GF-D8 (cell line): Measurements from ENCODE around the gene PLXNC1.
A peak's percentile ranks its signal among the peaks of the same experiment; 100 is the strongest.

Experiments
- DNase-seq: peaks from one replicate; lab custom pipeline; 2025; lab: John Stamatoyannopoulos, UW

Gene PLXNC1

GRCh38 chr12:94180558-94181296, 32.4 kb downstream of the PLXNC1 start:
- DNase-seq = peak; percentile 79

- DNase-seq = no peak
Measured at GRCh38 chr12:94182986-94183707, 34.8 kb downstream of the PLXNC1 start.

DNA sequence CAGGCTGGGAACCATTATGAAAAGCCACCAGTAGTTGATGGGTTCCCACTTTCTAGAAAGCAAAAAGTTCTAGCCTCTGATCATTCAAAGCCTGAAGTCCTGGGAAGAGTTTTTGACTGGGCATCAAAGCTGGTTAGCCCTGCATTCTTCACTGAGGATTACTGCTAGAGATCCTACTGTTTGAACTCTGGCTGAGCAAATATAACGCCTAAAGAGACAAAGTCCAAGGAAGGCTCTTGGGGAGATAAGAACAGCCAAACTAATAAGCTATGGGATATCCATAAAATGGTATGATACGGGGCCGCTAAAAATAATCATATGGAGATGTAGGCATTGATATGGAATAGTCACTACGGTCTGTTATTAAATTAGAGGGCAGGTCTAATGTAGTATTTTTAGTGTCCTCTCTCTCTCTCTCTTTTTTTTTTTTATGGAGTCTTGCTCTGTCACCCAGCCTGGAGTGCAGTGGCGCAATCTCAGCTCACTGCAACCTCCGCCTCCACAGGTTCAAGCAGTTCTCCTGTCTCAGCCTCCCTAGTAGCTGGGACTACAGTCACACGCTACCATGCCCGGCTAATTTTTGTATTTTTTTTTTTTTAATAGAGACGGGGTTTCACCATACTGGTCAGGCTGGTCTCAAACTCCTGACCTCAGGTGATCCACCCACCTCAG, 35.5 kb downstream of the PLXNC1 start:
- DNase-seq = no peak

DNA sequence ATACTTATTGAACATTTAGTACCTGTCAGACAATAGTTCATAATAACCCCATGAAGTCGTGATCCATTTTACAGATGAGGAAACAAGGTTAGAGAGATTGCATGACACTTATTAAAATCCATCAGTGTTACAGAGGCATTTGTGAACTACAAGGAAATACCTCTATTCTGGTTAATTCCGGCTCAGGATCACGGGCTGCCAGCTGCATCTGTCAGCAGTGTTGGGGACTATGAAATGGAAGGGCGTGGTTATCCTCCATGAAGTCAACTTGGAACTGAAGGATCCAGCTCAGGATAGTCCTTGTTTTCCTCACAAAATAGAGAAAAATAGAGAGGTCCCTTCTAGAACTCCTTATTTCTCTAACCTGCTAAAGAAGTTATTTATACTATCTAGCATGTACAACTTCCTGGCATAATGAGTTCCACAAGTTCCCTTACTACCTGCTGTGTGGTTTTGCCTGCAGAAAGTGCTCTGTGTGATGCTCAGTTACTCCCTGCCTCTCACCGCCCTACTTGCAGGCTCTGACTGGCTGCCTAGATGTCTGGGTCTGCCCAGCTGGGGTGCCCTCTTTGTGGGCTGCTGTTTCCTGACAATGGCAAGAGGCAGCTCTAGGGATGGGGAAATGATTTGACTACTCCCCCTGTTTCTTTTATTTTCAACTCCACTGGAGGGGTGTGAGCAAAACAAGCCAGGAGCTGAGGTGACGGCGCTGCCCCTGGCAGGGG, 36.8 kb downstream of the PLXNC1 start:
- DNase-seq = no peak

GRCh38 chr12:94185801-94186200, 37.4 kb downstream of the PLXNC1 start:
- DNase-seq = no peak

DNA sequence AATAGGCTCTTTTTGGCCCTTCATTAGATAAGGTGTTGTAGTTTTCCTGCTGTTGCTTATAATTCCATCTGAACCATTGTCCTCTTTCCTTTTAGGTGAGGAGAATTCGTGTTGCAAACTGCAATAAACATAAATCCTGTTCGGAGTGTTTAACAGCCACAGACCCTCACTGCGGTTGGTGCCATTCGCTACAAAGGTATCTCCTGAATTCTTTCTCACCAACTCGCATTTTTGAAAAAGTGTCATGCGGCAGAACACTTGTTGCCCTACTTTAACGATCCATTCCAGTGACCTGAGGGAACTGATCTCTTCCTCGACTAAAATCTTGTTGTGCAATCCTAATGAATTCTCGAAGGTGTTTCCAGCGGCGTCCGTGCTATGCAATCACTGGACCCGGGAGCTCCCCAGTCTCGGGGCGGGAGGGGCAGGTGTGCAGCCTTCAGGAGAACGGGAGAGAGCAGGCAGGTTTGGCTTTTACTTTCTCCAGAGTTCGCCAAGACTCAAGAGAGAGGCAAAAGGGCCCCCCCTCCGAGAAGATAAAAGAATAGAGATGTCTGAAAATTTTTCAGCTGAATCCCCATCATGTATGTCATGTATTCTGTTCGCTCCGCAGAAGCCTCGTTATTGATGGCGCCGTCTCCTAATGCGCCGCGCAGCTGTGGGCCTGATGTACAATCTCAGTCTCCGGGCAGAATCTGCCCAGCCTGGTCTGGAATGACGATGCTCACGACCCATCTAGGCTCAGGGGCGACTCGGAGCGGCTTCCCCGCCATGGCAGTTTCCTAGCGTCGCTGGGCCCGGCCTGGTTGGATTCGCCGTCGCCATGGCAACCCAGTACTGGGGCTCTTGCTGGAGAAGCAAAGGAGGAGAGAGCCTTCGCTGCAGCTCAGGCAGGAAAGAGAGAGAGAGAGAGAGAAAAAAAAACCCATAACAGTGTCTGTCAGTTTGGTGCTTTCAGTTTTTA, 38.2 kb downstream of the PLXNC1 start:
- no peak for DNase-seq

GRCh38 chr12:94187361-94187760, 39.0 kb downstream of the PLXNC1 start:
- DNase-seq = no peak

DNA sequence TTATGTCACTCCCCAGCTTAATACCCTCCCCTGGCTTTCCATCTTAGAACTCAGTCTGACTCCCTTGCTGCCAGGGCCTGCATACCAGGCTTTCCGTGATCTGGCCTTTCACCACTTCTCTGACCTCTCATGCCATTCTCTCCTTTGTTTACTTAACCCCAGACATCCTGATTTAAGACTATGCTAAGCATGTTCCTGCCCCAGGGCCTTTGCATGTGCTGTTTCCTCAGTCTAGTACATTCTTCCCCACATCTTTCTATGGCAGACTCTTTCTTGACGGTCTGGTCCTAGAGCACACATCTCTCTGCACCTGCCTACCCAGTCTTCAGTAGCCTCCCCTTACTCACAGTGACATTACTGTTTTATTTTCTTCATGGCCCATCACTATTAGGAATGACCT, 42.2 kb downstream of the PLXNC1 start:
- no peak for DNase-seq

GRCh38 chr12:94191023-94191422, 42.6 kb downstream of the PLXNC1 start:
- no peak for DNase-seq

DNA sequence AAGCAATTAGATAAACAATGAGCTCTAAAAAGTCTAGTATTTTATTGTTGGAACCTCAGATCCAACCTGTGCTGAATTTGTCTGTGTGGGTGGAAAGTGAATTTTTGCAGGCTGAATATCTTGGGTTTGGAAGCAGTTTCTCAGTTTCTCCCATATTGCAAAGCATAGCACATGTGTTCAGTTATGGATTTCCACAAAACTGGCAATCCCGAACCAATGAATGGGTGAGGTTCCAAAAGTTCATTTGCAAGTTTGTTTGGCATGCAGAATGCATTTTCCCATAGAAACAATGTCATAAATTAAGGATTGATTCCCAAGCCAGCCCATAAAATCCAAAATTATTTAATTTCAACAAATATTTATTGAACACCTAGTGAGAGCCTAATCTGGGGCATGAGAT, 43.4 kb downstream of the PLXNC1 start:
- no peak for DNase-seq

- no peak for DNase-seq
Measured at GRCh38 chr12:94192506-94192905, 44.1 kb downstream of the PLXNC1 start.

GRCh38 chr12:94193168-94193567, 44.8 kb downstream of the PLXNC1 start:
- DNase-seq = no peak

DNA sequence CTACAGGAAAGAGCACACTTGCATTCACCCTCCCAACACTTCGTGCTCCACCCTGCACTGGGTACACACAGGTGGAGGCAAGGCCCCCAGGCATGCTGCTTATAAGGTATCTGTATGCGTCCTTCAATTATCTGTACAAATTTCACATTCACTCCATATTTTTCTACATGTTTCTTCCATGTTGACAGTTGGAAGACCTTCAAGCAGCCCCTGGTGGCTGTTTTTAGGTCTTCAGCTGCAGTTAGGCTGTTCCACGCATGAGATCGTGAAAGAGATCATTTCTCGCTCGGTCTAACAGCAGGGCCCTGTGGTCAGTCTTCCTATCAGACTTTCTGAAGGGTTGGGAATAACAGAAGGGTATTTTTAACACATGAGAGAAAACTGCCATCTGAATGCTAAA, 47.1 kb downstream of the PLXNC1 start:
- no peak for DNase-seq

DNA sequence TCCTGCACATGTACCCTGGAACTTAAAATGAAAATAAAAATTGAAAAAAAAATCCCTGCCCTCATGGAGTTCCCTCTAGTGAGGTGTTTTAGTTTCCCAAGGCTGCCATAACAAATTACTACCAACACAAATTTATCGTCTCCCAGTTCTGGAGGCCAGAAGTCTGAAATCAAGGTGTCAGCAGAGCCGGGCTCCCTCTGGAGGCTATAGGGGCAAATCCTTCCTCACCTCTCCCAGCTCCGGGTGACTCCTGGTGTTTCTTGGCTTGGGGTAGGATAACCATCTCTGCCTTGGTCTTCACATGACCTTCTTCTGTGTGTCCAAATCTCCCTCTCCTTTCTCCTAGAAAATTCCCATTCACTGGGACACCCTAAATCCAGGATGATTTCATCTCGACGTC, 50.1 kb downstream of the PLXNC1 start:
- DNase-seq = no peak

DNA sequence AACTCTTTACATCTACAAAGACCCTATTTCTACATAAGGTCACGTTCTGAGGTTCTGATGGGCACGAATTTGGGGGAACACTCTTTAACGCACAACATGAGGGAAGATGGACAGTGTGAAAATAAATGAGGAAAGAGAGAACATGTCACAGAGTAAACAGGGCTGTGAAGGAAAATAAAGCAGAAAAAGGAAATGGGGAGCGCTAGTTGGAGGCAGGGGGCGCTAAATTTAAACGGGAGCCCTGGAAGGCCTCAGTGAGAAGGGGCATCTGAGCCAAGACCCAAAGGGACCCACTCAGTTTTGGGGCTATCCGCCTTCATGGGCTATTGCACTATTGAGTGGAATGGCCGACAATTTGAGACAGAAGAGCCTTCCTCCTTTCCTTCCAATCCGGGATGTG, 50.5 kb downstream of the PLXNC1 start:
- DNase-seq = no peak

DNA sequence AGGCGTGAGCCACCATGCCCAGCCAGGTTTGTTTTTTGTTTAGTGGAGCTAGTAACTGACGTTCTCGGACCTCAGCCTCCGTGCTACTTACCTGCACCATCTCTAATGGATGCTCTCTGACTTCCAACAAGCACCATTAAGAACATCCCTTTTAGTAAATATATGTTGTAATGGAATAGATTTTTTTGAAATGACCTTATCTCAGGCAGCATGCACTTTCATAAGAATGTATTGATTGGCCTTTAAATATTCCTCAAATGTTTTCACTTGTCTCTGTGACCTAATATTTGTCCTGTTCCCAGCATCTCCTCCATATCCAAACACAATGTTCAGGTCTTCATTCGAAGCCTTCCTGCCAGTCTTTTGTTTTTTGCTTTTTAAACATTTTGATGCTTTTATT, 51.7 kb downstream of the PLXNC1 start:
- no peak for DNase-seq

GRCh38 chr12:94200695-94201094, 52.3 kb downstream of the PLXNC1 start:
- DNase-seq = no peak

DNA sequence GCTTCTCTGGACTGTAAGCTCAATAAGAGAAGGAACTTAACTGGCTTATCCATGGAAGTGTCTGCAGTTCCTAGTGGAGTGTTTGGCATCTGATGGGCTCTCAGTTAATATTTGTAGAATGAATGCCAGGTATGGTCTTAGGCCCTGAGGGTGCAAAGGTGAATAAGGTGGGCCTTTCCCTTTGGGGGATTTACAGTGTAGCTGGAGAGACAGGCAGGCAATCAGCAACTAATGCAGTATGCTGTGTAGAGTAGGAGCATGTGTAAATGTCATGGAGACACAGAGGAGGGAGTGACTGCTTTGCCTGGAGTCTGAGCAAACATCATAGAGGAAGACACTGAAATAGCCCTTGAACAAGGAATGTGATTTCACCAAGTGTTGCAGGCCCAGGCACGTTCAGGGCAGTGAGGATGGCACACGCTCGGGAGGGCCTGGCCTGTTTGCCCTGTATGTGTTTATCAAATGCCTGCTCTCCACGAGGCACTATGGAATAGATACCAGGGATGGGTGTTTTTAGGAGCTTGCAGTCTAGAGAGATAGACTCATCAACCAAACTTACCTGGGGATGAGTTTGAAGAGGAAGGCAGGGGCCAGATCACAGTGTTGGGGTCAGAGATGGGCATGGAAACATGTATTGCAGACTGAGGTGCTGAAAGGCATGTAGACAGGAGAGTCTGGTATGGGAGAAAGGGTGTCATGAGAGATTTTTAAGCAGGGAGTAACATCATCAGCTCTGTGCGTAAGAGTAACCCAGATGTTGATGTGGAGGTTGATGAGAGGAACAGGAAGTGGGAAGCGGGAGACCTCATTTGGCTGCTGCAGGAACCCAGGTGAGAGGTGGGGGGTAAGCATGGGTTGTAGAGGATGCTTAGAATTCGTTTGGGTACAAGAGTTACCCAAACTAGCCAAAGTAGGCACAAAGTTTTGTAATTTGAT, 54.1 kb downstream of the PLXNC1 start:
- no peak for DNase-seq

DNA sequence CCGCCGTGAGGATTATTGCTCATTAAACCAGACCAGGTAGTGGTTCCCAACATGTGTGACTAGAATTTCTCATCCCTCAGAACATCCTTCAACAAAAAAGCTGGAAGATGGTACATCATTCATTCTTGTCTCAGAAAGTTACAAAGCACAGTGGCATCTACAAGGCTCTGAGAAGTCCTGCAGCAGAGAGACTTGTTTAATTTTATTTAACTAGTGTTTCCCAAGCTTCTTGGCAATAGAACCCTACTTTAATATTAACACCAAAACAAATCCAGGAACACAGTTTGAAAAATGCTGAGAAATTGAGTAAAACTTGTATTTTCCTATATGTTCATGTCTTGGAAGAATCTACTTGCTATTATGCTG, 54.8 kb downstream of the PLXNC1 start:
- DNase-seq = no peak

DNA sequence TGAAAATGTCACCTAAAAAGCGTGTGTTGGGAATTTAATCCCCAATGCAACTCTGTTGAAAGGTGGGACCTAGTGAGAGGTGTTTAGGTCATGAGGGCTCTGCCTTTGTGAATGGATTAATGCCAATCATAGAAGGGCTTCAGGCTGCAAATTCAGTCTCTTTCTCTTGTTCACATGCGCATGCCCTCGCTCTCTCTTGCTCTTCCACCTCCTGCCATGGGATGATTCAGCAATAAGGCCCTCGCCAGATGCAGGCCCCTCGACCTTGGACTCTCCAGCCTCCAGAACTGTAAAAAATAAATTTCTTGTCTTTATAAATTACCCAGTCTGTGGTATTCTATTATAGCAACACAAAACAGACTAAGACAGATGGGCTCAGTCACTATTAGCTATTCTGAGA, 55.4 kb downstream of the PLXNC1 start:
- DNase-seq = no peak
